GM19351 (cell line): ENCODE measurements around the gene TCF12.
"Not testable (repeated sequence)": the region's sequence is repeated elsewhere in the genome, so short reads cannot be mapped to it uniquely, and the experiment has no call there.

ENCODE experiments used
- ATAC-seq: cut with Tn5 transposase; IDR thresholded peaks from one replicate; pipeline ENCODE4 v1.9.1; 2021; ENCODE audit warnings: mild to moderate bottlenecking, moderate library complexity; ENCODE audit not compliant: unreplicated experiment

TCF12 gene

GRCh38 chr15:56943403-56943802 is 25.0 kb downstream of the TCF12 start:
- no peak for ATAC-seq

GRCh38 chr15:56944485-56944884 is 26.0 kb downstream of the TCF12 start:
- no peak for ATAC-seq

GRCh38 chr15:56946150-56946549 is 27.7 kb downstream of the TCF12 start:
- ATAC-seq = no peak

GRCh38 chr15:56948000-56948763 is 29.7 kb downstream of the TCF12 start:
- no peak for ATAC-seq

GRCh38 chr15:56948764-56949101 is 30.3 kb downstream of the TCF12 start:
- no peak for ATAC-seq

DNA sequence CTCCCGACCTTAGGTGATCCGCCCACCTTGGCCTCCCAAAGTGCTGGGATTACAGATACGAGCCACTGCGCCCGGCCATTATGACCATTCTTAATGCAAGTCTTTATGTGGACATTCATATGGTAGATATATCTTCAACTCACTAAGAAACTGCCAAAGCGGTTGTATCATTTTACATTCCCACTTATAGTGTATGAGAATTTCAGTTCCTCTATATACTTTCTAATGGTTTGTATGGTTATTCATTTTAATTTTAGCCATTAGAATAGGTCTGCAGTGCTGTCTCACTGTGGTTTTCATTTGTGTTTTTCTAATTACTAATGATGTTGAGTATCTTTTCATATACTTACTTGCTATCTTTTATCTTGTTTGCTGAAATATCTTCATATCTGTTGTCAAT is 32.5 kb downstream of the TCF12 start:
- ATAC-seq = peak; percentile 99

DNA sequence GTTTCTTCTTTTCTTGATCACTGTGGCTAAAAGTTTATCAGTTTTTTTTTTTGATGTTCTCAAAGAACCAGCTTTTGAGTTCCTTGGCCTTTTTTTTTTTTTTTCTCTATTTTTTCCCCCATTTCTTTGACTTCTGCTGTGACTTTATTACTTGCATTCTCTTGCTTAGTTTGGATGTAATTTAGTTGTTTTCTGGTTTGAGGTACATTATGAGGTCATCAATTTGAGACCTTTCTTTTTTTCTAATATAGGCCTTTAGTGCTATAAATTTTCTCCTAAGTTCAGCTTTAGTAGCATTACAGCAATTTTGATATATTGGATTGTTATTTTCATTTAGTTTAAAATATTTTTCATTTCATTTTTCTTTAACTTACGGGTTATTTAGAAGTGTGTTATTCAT is 35.3 kb downstream of the TCF12 start:
- ATAC-seq = no peak

GRCh38 chr15:56955011-56955410 is 36.6 kb downstream of the TCF12 start:
- ATAC-seq = not testable (repeated sequence)

DNA sequence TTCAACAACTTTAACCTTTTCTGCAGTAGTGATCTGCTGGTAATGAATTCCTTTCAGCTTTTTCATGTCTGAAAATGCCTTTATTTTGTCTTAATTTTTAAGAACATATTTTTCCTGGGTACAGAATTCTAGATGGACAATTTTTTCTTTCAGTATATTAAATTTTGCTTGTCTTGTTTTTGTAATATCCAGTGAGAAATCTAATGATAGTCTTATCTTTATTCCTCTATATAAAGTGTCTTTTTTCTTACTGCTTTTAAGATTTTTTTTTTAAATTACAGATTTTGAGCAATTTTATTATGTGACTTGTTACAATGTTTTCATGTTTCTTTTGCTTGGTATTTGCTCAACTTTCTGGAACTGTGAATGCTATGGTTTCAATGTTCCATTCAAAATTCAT is 38.1 kb downstream of the TCF12 start:
- no peak for ATAC-seq

GRCh38 chr15:56957812-56958406 is 39.5 kb downstream of the TCF12 start:
- ATAC-seq = no peak

GRCh38 chr15:56959318-56959648 is 40.8 kb downstream of the TCF12 start:
- ATAC-seq = no peak

GRCh38 chr15:56960116-56960515 is 41.7 kb downstream of the TCF12 start:
- no peak for ATAC-seq

DNA sequence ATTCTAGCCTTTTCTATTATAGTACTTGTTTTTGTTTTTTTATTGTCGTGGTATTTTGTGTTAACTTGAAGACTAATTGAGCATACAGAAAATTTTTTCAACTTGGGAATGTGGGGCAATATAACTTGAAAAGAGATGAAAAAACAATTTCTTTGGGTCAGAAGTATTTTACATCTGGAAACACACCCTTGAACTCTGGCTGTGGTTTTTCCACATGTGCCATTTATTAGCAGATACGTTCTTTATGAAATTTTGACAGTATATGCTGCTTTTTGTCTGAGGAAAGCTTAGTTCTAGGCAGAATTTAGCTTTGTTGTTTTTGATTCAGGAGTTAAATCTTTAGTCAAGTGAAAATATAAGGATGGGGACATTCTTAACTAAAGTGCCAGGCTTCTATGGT is 44.7 kb downstream of the TCF12 start:
- no peak for ATAC-seq

- ATAC-seq = no peak
These were observed 45.3 kb downstream of the TCF12 start for GRCh38 chr15:56963710-56964109.

DNA sequence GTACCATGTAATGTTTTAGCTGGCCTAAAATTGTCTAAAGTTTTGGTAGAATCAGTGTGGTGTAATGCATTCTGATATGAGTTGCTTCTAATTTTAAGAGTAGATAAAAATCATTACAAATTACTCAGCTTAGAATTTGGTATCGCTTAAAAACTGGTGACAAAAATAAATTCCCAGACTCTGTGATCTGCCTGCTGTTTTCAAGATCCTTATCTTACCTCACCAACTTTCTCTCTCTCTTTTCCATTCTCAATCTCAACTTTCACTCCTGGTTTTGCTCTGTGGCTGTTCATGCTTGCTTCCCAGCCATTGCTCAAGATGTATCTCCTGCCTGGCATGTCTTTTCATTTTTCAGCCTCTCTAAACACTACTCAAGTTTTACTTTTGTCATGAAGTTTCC is 45.7 kb downstream of the TCF12 start:
- ATAC-seq = no peak

GRCh38 chr15:56965231-56966013 is 47.0 kb downstream of the TCF12 start:
- no peak for ATAC-seq

GRCh38 chr15:56967336-56967735 is 48.9 kb downstream of the TCF12 start:
- no peak for ATAC-seq

GRCh38 chr15:56968256-56968655 is 49.8 kb downstream of the TCF12 start:
- ATAC-seq = no peak

GRCh38 chr15:56968821-56969220 is 50.4 kb downstream of the TCF12 start:
- ATAC-seq = no peak

GRCh38 chr15:56969265-56969895 is 50.9 kb downstream of the TCF12 start:
- no peak for ATAC-seq

- no peak for ATAC-seq
These were observed 53.1 kb downstream of the TCF12 start for GRCh38 chr15:56971571-56971970.

DNA sequence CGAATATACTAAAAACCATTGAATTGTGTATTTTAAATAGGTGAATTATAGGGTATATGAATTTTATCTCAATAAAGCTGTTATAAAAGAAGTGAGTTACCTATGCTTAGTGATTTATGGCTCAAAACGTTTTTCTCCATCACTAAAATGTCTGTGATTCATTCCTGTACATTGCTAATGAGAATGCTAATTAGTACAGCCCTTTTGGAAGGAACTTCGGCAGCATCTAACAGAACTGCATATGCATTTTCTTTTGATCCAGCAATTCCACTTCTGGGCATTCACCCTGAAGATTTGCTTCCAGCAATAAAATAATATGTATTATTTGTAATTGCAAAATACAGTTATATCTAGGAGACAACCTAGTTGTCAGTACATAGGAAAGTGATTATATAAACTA is 53.6 kb downstream of the TCF12 start:
- no peak for ATAC-seq
